Measurements from ENCODE around the gene SIVA1. TPM values are rescaled to one million over a fixed set of nuclear protein-coding genes. Genes with fewer than 3 reads are reported as not detected.
A peak's percentile ranks its signal among the peaks of the same experiment; 100 is the strongest.

SIVA1 gene
- total and polyA plus RNA-seq, 8 donors = 29.1 to 136 (median 42.6) TPM

- Histone ChIP-seq H3K36me3 (peaks cover 0 to 6% (median 0%) of the 10 kb centered on the region in 3 donors), H3K4me1 (peaks cover 0 to 3% (median 0%) of the 10 kb centered on the region in 3 donors), H3K4me3 (no peak overlapping the region), H3K9me3 (no peaks in the 10 kb centered on the region), H3K27ac (no peak overlapping the region), H3K27me3 (no peaks in the 10 kb centered on the region)
- no peak for TF ChIP-seq CTCF (IDR thresholded peaks at IDR 0.05)
- no peak for ATAC-seq
- 90 to 93% methylated on average over 11 of the region's 11 CpGs for WGBS, 2 donors
- no peak for FAIRE-seq
- intact Hi-C loops (cut with DNase I) = no loop called here
- DNase-seq = no peak
Measured at GRCh38 chr14:104718871-104719270, 34.1 kb upstream of the SIVA1 start.

GRCh38 chr14:104719343-104719742 lies 33.6 kb upstream of the SIVA1 start:
- H3K4me3 ChIP-seq = no peak overlapping the region
- H3K4me1 ChIP-seq = peaks cover 0 to 3% (median 0%) of the 10 kb centered on the region in 3 donors
- H3K9me3 ChIP-seq = no peaks in the 10 kb centered on the region
- ATAC-seq (no peak), DNase-seq (no peak), FAIRE-seq (no peak)
- intact Hi-C loops (cut with DNase I) = no loop called here
- TF ChIP-seq CTCF (IDR thresholded peaks at IDR 0.05) = no peak
- no peak overlapping the region for H3K27ac ChIP-seq
- peaks cover 0 to 2% (median 0%) of the 10 kb centered on the region in 3 donors for H3K36me3 ChIP-seq
- no peaks in the 10 kb centered on the region for H3K27me3 ChIP-seq
- WGBS, 2 donors = 90% methylated on average over 15 of the region's 15 CpGs

GRCh38 chr14:104721505-104722431 lies 31.2 kb upstream of the SIVA1 start:
- ATAC-seq (no peak), DNase-seq (no peak), FAIRE-seq (no peak)
- Histone ChIP-seq H3K4me1 (peaks cover 0 to 3% (median 0%) of the 10 kb centered on the region in 3 donors), H3K4me3 (no peak overlapping the region), H3K9me3 (no peaks in the 10 kb centered on the region), H3K36me3 (no peaks in the 10 kb centered on the region), H3K27ac (no peak overlapping the region), H3K27me3 (no peaks in the 10 kb centered on the region)
- intact Hi-C loops (cut with DNase I) = no loop called here
- 77 to 89% methylated on average over 18 of the region's 18 CpGs for WGBS, 2 donors
- no peak for TF ChIP-seq CTCF (IDR thresholded peaks at IDR 0.05)

- no peak for TF ChIP-seq CTCF (IDR thresholded peaks at IDR 0.05)
- 39 to 47% methylated on average over 26 of the region's 26 CpGs for WGBS, 2 donors
- FAIRE-seq (no peak), DNase-seq (no peak), ATAC-seq (peak in 1 of 4 donors; percentile 2)
- H3K4me3 ChIP-seq = peak overlapping the region in 3 of 4 donors; percentile 60 to 84 (median 80)
- no peak overlapping the region for H3K27ac ChIP-seq
- H3K36me3 ChIP-seq = no peaks in the 10 kb centered on the region
- intact Hi-C loops (cut with DNase I) = no loop called here
- no peaks in the 10 kb centered on the region for H3K27me3 ChIP-seq
- peaks cover 0 to 3% (median 0%) of the 10 kb centered on the region in 3 donors for H3K4me1 ChIP-seq
- no peaks in the 10 kb centered on the region for H3K9me3 ChIP-seq
Measured at GRCh38 chr14:104722938-104723650, 29.9 kb upstream of the SIVA1 start.
